HG03039 (cell line): ENCODE results near the gene SKAP1.
"Not testable (repeated sequence)": the region's sequence is repeated elsewhere in the genome, so short reads cannot be mapped to it uniquely, and the experiment has no call there.

ENCODE experiments used
- ATAC-seq: cut with Tn5 transposase; IDR thresholded peaks from one replicate; pipeline ENCODE4 v1.9.1; 2021; ENCODE audit warnings: mild to moderate bottlenecking, moderate library complexity; ENCODE audit not compliant: unreplicated experiment

SKAP1 gene

DNA sequence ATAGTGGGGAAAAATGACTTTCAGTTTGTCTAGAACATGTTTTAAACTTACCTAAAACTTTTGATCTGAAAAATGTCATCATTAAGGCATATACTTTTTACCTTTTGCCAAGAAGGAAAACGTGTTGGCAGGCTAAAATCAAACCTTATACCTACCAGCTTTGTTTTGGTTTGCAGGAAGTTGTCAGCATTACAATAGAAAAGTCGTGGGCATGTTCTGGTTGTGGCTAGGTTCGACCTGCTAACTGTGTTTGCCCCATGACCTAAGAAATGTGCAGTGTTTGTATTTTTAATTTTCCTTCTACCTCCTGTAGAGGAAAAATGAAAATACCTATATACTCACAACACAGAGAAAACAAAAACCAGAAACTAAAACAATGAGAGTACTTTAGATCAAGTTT lies 13.0 kb downstream of the SKAP1 start:
- no peak for ATAC-seq

DNA sequence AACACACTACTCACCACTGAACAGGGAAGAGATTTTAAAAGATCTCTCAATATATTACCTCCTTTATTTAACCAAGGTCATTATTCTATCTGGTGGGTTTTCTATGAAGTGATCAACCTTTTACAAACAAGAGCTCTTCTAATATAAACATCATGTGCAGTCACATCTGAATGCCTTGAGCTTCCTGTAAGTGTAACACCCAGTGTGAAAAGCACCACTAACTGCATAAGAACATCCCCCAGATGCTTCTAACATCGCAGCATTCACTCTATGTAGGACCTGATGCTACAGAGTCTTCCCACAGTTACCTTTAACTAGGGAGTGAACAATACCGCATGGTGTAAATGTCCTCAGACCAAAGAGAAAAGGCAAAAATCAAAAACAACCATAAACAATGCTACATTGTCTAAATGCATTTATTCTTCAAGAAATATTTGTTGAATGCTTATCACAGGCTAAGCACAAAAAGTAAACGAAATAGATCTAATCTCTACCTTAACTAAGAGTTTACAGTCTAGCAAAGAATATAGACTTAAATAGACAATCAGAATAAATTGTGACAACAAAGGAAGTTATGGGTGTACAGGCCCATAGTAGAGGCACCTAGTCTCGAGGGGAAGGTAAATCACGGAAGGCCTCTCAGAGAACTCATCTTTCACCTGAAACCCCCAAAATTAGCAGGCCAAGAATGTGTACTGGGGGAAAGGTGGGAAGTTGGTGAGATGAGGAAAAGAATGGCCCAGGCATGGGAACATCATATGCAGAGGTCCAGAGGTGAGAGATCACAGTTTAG lies 16.2 kb downstream of the SKAP1 start:
- no peak for ATAC-seq

DNA sequence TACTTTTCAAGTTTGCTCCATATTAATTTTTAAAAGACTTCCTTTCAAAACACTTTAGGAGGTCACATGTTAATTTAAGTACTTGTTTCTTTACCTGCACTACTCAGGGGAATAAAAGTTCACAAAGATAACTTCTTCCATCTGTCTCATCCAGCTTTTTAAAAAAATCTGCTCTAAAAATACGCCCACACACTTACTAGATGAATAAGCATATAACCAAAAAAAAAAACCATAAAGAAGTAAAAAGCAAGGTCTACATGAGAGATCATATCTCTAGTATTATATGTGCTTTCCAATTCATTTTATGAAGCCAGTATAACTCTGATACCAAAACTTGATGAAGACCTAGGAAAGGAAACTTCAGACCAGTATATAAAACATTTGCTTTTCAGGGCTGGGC lies 17.2 kb downstream of the SKAP1 start:
- ATAC-seq, result no peak

DNA sequence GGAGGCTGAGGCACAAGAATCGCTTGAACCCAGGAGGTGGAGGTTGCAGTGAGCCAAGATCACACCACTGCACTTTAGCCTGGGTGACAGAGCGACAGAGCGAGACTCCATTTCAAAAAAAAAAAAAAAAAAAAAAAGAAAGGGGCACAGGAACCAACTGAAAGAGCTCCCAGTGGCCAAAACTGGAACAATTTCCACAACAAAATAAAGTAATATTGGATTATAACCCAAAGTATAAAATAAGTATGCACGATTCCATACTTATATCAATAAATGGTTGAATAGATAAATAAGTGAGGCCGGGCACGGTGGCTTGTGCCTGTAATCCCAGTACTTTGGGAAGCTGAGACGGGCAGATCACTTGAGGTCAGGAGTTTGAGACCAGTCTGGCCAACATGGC lies 19.2 kb downstream of the SKAP1 start:
- ATAC-seq, result not testable (repeated sequence)

DNA sequence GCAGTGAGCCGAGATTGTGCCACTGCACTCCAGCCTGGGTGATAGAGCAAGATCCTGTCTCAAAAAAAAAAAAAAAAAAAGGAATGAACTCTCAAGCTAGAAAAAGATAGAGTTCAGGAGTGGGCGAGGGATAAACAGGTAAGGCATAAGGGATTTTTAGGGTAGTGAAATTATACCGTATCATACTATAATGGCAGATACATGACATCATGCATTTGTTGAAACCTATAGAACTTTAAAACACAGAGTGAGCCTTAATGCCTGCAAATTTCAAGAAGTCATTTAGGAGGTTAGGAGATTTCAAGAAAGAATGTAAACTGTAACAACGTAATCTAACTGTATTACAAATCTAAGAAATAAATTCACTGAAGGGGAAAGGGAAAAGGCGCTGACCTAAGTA lies 20.4 kb downstream of the SKAP1 start:
- no peak for ATAC-seq

DNA sequence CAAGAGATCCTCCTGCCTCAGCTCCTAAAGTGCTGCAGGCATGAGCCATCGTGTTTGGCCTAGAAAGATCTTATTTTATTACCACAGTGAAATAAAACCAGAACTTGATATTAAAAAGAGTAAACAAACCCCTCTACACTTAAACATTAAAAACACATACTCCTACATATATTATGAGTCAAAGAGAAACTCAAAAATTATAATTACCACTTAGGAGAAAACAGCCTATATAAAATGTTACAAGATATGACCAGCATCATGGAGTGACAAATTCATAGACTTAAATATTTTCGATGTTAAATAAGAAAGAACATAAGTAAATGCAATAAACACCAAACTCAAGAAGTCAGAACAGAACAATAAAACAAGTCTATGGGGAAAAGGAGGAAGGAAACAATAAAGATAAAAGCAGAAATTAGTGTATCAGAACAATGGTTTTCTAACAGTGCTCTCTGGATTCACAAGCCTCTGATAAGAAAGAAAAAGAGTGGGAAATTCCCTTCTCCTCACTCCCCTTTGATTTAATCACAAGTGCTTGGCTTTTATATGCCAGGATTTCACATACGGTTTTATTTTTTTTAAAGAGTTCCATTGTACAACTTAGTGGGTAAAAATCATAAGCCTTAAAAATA lies 23.0 kb downstream of the SKAP1 start:
- ATAC-seq, result no peak

DNA sequence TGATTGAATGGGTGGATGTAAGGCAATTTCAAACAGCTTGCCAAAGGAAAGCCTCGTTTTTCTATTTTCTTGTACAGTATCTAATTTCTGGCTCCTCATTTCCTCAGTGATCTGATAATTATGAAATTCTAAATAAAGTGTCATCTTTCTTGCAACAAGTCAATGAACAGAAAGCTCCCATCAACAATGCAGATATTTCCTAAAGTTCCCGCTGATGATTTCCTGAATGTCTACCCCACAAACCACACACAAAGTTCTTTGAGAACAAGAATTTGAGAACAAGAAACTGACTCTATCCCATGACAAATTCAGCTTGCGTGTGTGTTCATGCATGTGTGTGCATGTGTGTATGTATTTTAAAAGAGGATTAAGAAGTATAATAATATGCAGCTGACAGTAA lies 35.2 kb downstream of the SKAP1 start:
- no peak for ATAC-seq

DNA sequence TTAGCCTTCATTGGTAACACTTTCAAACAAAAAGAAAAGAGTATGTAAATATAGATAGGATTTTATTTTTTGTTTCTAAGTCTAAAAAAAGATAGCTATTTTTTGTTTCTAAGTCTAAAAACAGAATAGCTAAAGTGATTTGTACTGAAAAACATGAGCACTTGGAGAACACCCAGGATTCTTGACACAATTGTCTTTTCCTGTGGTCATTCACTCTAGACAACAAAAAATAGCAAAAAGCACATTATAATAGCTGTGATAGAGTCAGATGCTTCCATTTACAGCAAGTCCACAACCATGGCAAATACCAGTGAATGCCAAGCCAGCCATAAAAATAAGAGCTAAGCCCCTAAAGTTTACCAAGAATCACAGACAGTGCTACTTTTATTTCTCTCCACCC lies 36.7 kb downstream of the SKAP1 start:
- no peak for ATAC-seq

DNA sequence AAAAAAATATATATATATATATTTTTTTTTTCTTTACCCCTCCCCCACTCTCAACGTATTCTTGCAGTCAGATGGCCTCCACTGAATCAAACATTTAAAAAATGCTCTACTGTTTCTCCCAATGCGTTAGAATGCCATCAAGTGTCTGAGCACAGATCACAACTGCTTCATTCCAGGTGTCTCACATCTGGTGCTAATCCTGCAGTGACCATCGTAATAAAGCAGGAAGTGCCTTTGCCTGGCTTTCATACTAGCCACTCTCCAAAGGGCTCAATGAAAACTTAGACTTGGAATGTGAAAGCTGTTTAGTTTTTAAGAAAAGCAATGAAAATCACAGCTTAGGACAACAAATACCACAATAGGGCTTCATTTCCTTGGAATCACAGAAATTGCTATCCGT lies 37.2 kb downstream of the SKAP1 start:
- no peak for ATAC-seq

DNA sequence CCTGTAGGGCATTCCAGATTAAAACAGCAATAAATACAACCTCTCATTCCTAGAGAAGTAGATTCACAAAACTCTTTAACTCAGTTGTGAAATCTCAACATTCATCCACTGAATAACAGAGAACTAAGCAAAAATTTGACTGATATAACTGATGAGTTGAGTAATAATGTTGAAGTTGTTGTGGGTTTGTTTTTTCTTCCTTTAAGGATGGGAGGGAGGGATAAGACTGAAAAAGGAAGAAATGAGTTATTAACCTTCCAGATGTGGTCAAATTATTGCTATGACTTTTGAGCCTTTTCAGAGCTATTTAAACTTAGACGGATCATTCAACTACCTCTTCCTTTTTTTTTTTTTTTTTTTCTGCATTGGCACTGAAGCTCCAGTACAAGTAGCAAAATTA lies 38.6 kb downstream of the SKAP1 start:
- ATAC-seq, result no peak

DNA sequence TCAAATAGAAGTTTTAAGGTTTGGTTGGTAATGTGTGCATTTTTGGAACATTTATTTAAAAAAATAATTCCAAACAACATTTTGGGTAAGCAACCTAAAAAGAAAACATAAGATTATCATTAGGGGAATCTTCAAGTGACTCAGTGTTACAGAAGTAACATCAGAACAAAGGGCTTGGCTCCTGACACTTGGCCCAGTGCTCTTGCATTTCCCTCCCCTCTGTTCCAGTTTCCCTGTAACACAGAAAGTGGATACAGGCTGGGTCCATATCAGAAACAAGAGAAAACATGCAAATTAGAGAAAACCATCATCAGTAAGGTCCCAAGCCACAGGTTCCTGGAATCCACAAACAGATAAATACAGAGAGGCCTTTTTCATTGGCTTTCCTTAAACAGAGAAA lies 40.1 kb downstream of the SKAP1 start:
- ATAC-seq, result no peak

DNA sequence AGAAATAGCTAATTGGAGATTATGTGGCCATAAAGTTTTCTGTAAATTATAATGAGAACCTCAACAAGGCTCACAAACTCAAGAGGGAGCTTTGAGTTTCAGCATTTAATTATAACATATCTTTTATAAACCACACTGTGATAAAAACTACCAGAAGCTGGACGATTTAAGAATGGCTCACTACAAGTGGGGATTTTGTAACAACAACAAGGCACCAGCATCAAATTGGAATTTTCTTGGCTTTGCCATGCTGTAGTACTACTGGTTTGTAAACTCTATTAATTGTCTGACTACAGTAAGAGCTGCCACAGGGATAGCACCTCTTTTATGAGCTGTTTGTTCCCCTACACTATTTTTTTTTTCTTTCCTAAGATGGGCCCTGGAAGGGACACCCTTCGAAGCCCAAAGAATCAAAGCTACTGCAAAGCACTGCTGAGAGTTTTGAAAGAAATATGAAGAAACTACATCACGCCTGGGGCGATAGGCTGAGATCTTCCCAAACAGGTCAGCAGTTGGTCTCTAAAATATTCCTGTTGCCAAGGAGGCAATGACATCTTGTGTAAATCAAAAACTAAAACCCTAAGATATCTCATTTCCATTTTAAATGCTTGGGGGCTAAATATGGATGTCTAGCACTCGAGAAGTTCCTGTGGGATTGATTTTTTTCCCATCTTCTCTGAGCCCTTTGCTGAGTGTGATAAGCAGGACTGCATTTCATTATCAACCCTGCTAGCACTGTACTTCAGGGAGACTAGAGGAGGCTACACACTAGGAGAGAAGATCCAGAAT lies 40.9 kb downstream of the SKAP1 start:
- no peak for ATAC-seq

DNA sequence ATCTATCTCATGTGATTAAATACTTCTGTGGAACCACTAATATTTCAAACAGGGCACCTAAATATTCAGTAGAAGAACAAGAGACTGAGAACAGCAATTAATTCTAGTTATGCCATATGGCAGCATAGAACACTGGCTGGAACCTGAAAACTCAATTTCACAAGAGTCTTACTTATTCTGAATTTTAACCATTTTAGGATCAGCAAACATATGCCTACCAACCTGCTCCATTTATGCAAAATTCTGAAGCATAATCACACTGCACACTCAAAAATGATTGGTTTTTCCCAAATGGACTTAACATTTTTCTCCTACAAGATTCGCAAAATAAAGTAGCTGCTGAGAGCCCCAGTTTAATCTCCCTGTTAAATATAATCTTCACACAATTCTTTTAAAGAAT lies 43.2 kb downstream of the SKAP1 start:
- no peak for ATAC-seq

DNA sequence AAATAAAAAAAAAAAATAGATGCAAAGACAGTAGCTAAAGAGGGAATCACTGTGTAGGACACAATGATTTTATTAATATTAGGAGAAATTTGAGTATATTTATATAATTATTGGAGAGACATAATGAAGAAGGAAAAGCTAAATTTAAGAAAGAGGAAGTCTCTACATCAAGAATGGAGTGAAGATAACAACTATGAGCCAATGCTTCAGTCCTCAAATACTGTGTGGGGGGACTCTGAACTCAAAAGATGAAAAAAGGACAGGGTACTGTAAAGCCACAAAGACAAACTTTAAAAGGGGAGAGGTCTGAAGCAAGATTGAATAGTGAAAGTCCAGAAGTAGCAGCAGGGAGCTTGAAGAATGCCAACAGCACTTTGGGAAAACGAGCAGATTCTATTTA lies 44.7 kb downstream of the SKAP1 start:
- ATAC-seq, result no peak

DNA sequence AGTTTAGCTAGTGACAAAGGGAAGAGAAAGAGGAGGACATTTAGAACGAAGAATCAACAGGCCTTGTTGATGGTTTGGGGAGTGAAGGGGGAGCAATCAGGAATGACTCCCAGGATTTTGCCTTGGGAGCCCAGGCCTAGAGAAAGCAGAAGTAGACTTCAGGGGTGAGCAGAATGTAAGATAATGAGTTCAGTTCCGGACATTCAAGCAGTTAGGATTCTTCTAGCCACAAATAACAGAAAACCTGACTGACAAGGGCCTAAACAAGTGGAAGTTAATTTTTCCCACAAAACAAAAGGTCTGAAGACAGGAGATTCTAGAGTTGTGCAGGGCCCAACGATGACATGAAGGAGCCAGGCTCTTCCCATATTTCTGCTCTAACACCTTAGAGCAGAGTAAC lies 45.9 kb downstream of the SKAP1 start:
- ATAC-seq, result no peak

DNA sequence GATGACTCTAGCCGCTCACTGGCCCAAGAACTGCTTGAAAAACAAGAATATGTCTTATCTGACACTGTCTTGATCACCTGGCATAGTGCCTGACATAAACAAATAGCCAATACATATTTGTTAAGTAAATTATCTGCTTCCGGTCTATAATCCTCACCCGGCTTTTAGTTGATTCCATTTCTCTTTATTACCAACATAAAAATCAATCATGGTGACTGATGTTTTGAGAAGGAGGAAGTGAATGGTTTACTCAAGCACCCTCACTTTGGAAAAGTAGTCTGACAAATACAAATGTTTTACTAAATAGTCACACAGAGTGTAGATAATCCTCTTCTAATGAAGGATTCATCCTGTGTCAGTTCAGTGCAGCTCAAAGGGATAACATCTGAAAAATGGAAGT lies 47.0 kb downstream of the SKAP1 start:
- ATAC-seq, result no peak

DNA sequence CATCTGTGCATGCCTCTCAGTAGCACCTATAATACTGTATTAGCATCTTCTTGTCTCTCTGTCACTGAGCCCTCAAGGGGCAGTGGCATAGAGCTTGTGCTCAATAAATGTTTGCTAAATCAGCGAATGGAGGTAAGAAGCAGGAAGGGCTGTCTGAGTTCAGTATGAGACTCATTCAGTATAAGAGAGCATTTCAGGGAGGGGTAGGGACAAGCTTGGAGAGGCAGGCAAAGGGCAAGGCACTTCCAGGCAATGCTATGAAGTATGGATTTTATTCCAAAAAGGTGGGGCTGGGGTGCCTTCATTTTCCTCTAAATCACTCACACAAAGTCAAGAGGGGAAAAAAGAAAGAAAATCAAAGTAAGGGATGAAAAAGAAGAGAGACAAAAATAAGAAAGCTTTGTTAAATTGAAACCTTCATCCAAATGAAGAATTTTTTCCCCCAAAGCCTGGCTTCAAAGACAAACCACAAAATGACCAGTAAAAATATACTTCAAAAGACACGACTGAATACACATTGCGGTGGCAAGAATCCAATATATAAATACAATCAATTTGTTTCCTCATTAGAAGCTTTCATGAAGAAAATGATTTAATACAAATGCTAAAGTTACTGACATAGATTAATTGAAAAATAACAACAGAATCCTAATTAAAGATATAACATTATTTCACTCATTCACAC lies 51.2 kb downstream of the SKAP1 start:
- ATAC-seq, result no peak

DNA sequence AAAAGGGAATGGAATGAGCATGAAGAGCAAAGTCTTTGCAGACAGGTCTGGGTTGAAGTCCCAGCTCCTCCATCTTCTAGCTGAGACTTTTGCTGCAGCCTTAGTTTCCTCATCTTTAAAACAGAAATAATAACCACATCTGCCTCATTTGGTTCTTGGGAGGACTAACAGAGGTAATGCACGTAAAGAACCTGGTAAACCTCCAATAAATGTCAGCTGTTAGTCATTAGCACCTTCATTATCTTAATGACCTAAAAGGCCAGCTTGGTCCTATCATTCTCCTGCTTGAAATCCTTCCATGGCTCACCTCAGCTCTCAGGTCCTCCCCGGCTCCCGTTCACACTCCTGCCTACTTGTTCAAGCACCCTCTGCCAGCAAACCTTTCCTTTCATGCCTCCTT lies 51.8 kb downstream of the SKAP1 start:
- ATAC-seq, result no peak

DNA sequence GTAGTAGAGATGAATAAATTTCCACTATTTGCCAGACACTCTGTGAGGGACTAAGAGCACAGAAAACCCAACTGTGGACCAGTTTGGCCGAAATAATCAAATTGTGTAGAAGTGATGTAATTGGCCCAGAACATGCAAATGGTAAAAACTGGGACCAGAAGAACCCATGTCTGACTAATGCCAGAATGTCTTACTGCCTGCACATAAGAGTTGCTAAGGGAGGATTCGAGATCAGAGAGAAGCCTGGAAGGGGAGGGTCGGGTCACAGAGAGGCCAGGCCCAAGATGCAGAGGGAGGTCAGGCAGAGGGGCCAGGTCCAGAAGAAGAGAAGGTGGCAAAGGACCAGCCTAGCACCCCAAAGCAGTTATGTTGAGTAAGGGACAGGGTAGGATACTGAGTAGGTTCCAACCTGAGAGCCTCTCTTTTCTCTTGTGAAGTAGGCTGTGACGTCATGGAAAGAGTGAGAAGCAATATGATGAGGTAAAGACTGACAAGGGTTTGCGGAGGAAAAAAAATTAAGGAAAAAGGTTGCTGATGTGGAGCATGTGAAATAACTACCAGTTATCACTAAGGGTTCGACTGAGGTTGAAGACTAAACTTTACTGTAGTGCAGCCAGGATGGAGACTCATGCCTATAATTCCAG lies 53.2 kb downstream of the SKAP1 start:
- ATAC-seq, result no peak

DNA sequence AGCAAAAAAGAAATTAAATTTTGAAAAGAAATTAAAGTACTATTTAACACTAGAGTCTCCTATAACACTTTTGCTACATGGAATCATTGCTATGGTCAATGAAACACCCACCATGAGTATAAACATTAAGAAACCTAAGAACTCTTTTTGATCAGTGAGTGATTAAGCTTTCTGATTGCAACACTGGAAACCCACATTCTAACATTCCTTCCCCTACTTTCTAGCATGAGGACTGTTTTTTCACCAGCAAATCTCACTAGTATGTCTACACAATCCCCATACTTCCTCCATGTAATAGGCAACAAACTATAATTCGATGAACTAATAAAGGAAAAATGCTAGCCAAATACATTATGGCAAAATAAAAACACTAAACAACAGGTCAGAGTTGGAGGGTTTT lies 54.7 kb downstream of the SKAP1 start:
- ATAC-seq, result no peak

DNA sequence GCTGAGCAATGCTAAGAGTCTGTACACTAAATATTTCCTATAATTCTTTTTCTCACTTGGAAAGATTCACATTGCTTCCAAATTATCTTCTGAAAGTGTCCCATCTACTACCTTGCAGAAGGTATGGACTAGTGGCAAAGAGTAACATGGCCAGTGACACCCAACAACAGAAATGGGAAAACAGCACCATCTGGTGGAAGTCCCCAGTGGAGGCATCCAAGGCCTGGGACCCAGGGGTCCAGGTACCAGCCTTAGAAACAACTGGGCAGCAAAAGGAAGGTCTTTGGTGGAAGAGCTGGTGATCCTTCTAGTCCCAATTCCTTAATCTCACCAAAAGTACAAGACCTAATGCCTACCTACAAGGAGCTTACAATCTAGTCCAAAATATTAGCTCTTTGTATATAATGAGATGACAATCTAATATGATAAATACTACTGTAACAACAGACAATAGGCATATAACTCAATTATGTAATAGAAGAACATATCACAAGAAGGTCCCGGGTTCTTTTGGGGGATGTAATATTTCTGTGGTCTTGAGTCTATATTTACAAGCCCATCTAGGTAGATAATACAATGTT lies 55.3 kb downstream of the SKAP1 start:
- ATAC-seq, result no peak
